GM12801 (cell line): ENCODE results near the gene KCNMA1.

Experiments
- CTCF ChIP-seq: IDR thresholded peaks from one replicate; pipeline ENCODE4 v1.5.1; 2011; ENCODE audit warnings: control low read depth; ENCODE audit not compliant: insufficient read length; ENCODE audit errors: extremely low read depth

KCNMA1 gene

DNA sequence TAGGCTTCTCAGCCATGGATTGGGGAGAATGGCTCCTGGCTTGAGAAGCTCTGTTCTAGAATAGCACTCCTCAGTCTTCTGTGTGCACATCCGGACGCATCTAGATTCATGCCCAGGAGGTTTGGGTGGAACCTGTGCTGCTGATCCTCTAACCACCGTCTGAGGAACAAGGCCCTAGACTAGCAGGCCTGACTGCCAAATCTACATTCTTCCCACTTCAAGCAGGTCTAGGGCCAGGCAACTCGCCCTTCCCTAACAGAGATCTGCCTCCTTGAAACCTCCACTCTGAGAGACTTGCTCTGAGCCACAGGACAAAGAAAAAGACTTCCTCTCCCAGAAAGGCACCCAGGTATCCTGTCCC lies 61.6 kb downstream of the KCNMA1 start:
- no peak for TF ChIP-seq CTCF

GRCh38 chr10:77575271-77576006 lies 62.2 kb downstream of the KCNMA1 start:
- TF ChIP-seq CTCF = no peak

DNA sequence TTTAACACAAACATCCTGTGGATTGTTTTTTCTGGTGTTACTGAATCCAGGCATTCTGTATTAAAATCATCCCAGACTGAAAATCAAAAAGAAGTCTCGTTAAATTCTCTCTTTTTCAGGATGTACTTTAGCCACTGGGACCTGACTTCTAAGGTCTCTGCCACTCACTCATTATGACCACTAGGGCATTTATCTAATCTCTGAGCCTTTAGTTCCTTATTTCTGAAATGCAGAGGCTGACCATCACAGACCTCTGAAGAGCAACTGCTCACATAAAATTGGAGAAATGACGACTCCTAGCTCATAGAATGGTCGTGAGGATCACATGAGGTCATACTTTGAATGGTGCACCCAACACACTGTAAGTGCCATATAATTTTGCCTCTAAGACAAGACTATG lies 63.2 kb downstream of the KCNMA1 start:
- TF ChIP-seq CTCF = no peak

DNA sequence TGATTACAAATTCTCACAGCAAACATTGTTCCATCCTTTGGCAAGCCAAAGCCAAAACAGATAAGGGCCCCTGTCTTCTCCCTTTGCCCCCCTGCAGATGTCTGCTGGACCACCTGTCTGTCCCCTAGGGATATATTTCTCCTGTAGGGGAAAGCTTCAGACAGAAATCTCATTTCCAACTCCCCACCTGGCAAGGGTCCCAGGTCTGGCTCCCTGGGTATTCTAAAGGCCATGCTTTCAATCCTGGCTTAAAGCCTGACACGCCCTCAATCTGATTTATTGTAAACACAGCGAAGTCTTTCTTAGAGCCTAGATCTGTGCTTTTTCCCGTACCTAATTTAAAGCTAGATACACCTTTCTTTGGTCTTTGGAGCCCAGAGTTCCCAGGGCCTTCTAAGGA lies 66.1 kb downstream of the KCNMA1 start:
- no peak for TF ChIP-seq CTCF

DNA sequence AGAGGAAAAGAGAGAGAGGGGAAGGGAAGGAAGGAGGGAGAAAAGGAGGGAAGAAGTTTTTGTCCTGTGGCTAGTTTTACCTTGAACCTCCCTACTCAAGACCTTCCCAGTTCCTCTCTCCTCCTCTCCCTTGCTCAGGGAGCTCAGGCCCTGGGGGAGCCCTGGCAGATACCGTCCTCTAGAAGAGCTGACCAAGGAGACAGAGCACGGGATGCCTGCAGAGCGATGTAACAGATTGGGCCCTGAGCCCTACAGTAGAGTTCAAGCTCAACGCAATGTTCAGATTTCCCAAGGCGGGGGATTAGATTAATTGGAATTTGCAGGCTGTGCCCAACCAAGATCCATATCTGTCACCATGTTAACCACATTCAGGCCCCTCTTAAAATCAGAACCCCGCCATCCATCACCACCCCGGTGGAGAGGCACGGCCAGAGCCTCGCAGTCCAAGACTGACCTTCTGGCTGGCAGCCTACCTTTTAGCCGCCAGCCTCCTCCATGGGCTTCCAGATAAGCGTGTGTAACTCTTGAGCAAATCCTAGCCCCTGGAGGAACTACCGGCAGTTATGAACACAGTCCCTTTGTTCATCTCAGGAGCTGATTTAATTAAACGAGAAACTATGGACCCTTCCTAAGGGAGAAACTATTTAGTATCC lies 70.6 kb downstream of the KCNMA1 start:
- no peak for TF ChIP-seq CTCF

- TF ChIP-seq CTCF = no peak
Measured at GRCh38 chr10:77566236-77566635, 71.4 kb downstream of the KCNMA1 start.

- TF ChIP-seq CTCF = no peak
Measured at GRCh38 chr10:77565590-77566023, 72.0 kb downstream of the KCNMA1 start.
